NCI-H82 treated with DMSO at 0.1 percent for 48 hours (cell line): ENCODE measurements around the gene PRICKLE1.
A peak's percentile ranks its signal among the peaks of the same experiment; 100 is the strongest.

Experiments used
- DNase-seq: peaks from one replicate; lab custom pipeline; 2025; ENCODE audit not compliant: unreplicated experiment; lab: John Stamatoyannopoulos, UW

PRICKLE1 gene

GRCh38 chr12:42496886-42497285, 92.7 kb downstream of the PRICKLE1 start:
- no peak for DNase-seq

- no peak for DNase-seq
Measured at GRCh38 chr12:42495244-42495643, 94.3 kb downstream of the PRICKLE1 start.

- no peak for DNase-seq
Measured at GRCh38 chr12:42492267-42492666, 97.3 kb downstream of the PRICKLE1 start.

- no peak for DNase-seq
Measured at GRCh38 chr12:42490261-42490842, 99.2 kb downstream of the PRICKLE1 start.

DNA sequence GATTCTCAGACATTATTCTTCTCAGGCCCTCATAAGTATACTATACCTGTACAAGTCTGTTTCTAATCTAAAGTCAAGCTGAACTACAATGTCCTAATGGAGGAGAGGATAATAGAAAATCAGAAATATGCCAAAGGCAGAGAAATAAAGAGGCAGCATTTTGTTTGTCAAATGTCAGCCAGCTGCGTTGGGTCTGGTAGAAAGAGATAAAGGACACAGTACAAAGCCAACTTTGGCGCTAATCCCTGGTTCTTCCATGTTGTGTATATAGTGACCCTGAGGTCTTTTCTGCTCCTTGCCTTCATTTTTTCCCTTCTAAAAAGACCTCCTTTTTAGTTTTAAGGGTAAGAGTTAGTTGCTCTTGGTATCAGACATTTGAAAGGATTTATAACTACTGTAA, 103.1 kb downstream of the PRICKLE1 start:
- DNase-seq: no peak

- DNase-seq: no peak
Measured at GRCh38 chr12:42485823-42486222, 103.7 kb downstream of the PRICKLE1 start.

GRCh38 chr12:42484996-42485395, 104.5 kb downstream of the PRICKLE1 start:
- DNase-seq: no peak

DNA sequence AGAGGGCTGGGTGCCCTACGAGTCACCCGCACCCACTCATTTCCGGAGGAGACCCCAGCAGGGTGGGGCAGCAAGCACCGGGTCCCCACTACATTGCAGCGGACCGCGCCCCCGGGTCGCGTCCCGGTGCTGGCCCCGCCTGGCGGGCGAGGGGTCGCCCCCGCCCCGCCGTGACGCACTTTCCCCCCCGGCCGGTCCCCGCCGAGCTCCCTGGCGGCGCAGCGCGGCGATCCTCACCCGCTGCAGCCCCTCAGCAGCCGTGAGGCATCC, 106.1 kb downstream of the PRICKLE1 start:
- DNase-seq: no peak

GRCh38 chr12:42482748-42483520, 106.6 kb downstream of the PRICKLE1 start:
- peak; percentile 22 for DNase-seq

- no peak for DNase-seq
Measured at GRCh38 chr12:42482041-42482747, 107.4 kb downstream of the PRICKLE1 start.

- no peak for DNase-seq
Measured at GRCh38 chr12:42481368-42481767, 108.2 kb downstream of the PRICKLE1 start.

GRCh38 chr12:42477941-42478340, 111.6 kb downstream of the PRICKLE1 start:
- no peak for DNase-seq

GRCh38 chr12:42475106-42475505, 114.4 kb downstream of the PRICKLE1 start:
- no peak for DNase-seq

GRCh38 chr12:42474391-42474790, 115.2 kb downstream of the PRICKLE1 start:
- no peak for DNase-seq

DNA sequence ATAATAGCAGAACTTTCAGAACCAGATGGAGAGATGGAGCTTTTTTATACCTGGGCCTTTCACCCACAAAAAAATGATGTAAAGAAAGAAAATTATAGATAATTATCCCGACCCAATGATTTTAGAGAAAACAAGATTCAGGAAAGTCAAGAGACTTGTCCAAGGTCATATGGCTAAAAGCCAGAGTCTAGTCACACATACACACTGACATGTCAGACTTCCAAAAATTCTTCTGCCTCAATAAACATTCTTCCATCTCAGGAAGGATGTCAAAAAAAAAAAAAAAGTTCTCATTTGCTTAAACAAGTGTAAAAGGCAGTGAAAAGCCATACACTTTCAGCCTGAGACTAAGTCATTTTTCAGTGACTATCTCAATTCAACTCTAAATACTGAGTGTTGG, 116.0 kb downstream of the PRICKLE1 start:
- no peak for DNase-seq

GRCh38 chr12:42473130-42473529, 116.4 kb downstream of the PRICKLE1 start:
- DNase-seq: no peak

- DNase-seq: no peak
Measured at GRCh38 chr12:42472376-42472775, 117.2 kb downstream of the PRICKLE1 start.

DNA sequence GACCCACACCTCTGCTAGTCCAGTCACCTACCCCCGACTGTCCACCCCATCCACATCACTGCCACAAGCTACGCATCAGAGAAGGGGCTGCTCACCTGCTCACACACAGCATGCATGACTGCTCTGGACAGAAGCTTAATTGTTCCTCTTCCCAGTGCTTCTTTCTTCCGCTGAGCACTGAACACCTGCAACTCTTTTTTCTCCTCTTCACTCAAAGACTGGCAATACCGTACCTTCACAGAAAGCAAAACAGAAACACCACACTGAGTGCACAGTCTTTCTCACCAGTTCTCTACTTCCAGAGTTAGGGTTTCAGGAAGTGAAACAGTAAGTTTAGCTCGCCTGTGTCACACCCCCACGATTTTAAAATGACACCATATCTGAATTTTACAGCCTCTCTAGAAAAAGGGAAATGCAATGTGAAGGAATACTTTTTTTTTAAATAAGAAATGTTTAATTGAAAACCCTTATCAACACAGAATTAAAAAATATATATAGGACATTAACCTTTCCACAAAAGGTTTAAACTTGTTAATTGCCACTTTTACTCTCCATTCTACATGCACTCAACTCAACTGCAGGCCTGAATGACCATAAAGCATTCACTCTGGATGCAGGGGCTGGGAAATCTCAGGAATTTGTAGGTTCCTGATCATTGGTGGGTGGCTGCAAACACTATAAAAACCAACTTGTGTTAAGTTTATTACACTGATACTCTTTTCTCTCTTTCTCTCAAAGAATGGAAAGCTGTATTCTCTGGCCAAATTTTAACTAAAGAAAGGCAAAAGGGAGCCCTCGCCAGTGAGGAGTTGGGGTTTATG, 120.0 kb downstream of the PRICKLE1 start:
- no peak for DNase-seq

GRCh38 chr12:42468921-42469320, 120.6 kb downstream of the PRICKLE1 start:
- DNase-seq: no peak

DNA sequence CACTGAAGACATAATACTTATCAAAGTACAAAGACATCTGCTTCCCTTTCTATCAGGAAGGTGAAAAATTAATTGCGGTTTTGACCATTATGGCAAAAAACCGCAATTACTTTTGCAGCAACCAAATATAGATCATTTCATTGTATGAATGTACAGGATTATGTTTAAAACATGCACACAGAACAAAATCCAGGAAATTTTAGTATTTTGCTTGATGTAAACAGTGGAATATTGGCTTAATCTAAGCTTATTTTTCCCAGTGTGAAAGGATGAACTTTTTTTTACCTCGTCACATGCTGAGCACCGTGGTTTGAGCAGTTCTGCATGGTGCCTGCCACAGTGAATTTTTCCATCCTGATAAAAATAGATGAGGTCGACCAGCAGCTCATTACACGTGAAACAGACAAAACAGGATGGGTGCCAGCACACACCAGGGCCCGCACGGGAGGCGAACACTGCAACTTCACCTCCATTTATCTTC, 121.2 kb downstream of the PRICKLE1 start:
- DNase-seq: no peak

GRCh38 chr12:42463671-42464070, 125.9 kb downstream of the PRICKLE1 start:
- no peak for DNase-seq
